ENCODE data around the gene CPSF4L.

GRCh38 chr17:73269791-73270190 is 8.1 kb upstream of the CPSF4L start:
- TF ChIP-seq TRIM28 (IDR thresholded peaks at IDR 0.05; ENCODE audit: borderline replicate concordance, low read length) (no peak), ZNF544 (tag by site-specific recombination; IDR thresholded peaks at IDR 0.05) (no peak), ZBTB49 (tag by site-specific recombination; IDR thresholded peaks at IDR 0.05; ENCODE audit: low read depth) (no peak), CTCF (tag by site-specific recombination; IDR thresholded peaks at IDR 0.05) (no peak), ZNF558 (tag by site-specific recombination; IDR thresholded peaks at IDR 0.05) (no peak), ZNF626 (tag by site-specific recombination; IDR thresholded peaks at IDR 0.05) (no peak)
